NB4 (cell line): ENCODE measurements around the gene PCDH12.

Experiments
- MYC ChIP-seq: IDR thresholded peaks from 2 replicates; pipeline ENCODE4 v1.6.1; 2011; ENCODE audit warnings: low read depth, low read length
- POLR2A ChIP-seq: IDR thresholded peaks from 2 replicates; pipeline ENCODE4 v1.6.1; 2011; ENCODE audit warnings: mild to moderate bottlenecking; ENCODE audit not compliant: insufficient read length; ENCODE audit errors: extremely low read depth
- TF ChIP-seq, protein P1 (sequence below): IDR thresholded peaks from one replicate; pipeline ENCODE4 v1.5.1; 2012; ENCODE audit warnings: low read depth, low read length

DNA sequence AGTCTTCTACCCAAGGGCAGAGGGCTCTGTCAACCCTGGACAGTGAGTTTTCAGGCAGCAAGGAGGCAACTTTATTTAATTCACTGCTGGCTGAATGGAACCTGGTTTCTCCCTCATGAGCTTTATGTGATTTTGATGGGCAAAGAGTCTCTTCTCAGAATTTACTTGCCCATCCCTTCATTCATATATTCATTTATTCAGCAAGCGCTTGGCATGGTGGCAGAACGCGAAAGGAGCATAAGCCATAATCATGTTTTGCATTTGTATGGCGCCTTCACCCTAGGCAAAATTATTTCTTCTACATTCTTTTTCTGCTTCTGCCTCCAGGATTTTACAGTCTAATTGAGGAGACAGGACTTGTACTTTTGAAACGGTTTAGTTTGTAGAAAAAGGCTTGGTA is 26.3 kb downstream of the PCDH12 start:
- no peak for TF ChIP-seq POLR2A
- TF ChIP-seq, protein P1, sequence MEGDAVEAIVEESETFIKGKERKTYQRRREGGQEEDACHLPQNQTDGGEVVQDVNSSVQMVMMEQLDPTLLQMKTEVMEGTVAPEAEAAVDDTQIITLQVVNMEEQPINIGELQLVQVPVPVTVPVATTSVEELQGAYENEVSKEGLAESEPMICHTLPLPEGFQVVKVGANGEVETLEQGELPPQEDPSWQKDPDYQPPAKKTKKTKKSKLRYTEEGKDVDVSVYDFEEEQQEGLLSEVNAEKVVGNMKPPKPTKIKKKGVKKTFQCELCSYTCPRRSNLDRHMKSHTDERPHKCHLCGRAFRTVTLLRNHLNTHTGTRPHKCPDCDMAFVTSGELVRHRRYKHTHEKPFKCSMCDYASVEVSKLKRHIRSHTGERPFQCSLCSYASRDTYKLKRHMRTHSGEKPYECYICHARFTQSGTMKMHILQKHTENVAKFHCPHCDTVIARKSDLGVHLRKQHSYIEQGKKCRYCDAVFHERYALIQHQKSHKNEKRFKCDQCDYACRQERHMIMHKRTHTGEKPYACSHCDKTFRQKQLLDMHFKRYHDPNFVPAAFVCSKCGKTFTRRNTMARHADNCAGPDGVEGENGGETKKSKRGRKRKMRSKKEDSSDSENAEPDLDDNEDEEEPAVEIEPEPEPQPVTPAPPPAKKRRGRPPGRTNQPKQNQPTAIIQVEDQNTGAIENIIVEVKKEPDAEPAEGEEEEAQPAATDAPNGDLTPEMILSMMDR = no peak
- no peak for TF ChIP-seq MYC
